Activated B cell treated with CpG ODN at 0.5 μM for 24 hours (primary cell): ENCODE results near the gene SPATC1L. TPM values are rescaled to one million over a fixed set of nuclear protein-coding genes. Genes with fewer than 3 reads are reported as not detected.

Experiments
- ATAC-seq: fragments of 200-7000 bp; cut with Tn5 transposase; one replicate; pipeline ENCODE4 v1.10.0; 2021; ENCODE audit warnings: low read depth, mild to moderate bottlenecking, moderate library complexity
- CTCF ChIA-PET: fragments of 350-600 bp; sonication (Branson Sonifier 250); formaldehyde crosslinking; loops from one replicate; lab custom pipeline; 2021; ENCODE audit warnings: antibody characterized with exemption; lab: Charles Lee
- POLR2A ChIA-PET: fragments of 350-600 bp; sonication (Branson Sonifier 250); formaldehyde crosslinking; loops from one replicate; lab custom pipeline; 2021; ENCODE audit warnings: antibody characterized with exemption; lab: Charles Lee
- DNase-seq: peaks from one replicate; pipeline ENCODE4 v3.0.0; 2022
- H3K27ac Mint-ChIP-seq: one replicate; pipeline ENCODE4 v1.8.0; 2020; ENCODE audit warnings: mixed read lengths
- H3K27me3 Mint-ChIP-seq: one replicate; pipeline ENCODE4 v1.8.0; 2021; ENCODE audit warnings: mixed read lengths
- H3K36me3 Mint-ChIP-seq: one replicate; pipeline ENCODE4 v1.8.0; 2021; ENCODE audit warnings: low read depth, mixed read lengths
- H3K4me1 Mint-ChIP-seq: one replicate; pipeline ENCODE4 v1.8.0; 2021; ENCODE audit warnings: mixed read lengths
- H3K4me3 Mint-ChIP-seq: one replicate; pipeline ENCODE4 v1.8.0; 2020; ENCODE audit warnings: mild to moderate bottlenecking, mixed read lengths
- H3K9me3 Mint-ChIP-seq: one replicate; pipeline ENCODE4 v1.8.0; 2020; ENCODE audit warnings: mixed read lengths
- intact Hi-C: fragments of 100-400 bp; cut with micrococcal nuclease; formaldehyde crosslinking; loops from one replicate; pipeline ENCODE4 v1.15.1; 2024
- total RNA-seq: library from RNA; stranded (reverse); gene quantifications from 2 replicates; pipeline ENCODE4 v1.2.3, GENCODE V29; 2022
- TF ChIP-seq, protein P1 (sequence below): fragments of 200-600 bp; IDR thresholded peaks from one replicate; pipeline ENCODE4 v1.8.0; 2022; ENCODE audit warnings: antibody characterized with exemption, mild to moderate bottlenecking

SPATC1L gene
- total RNA-seq, 1 donor from 2014 or later, result 7.5 TPM

- Mint-ChIP-seq H3K4me3 (no peak overlapping the region), H3K27me3 (no peaks in the 10 kb centered on the region), H3K36me3 (peaks cover 9% of the 10 kb centered on the region), H3K9me3 (no peaks in the 10 kb centered on the region), H3K4me1 (no peaks in the 10 kb centered on the region), H3K27ac (no peak overlapping the region)
- POLR2A ChIA-PET, result no interaction called here
- DNase-seq, result no peak
- TF ChIP-seq, protein P1, sequence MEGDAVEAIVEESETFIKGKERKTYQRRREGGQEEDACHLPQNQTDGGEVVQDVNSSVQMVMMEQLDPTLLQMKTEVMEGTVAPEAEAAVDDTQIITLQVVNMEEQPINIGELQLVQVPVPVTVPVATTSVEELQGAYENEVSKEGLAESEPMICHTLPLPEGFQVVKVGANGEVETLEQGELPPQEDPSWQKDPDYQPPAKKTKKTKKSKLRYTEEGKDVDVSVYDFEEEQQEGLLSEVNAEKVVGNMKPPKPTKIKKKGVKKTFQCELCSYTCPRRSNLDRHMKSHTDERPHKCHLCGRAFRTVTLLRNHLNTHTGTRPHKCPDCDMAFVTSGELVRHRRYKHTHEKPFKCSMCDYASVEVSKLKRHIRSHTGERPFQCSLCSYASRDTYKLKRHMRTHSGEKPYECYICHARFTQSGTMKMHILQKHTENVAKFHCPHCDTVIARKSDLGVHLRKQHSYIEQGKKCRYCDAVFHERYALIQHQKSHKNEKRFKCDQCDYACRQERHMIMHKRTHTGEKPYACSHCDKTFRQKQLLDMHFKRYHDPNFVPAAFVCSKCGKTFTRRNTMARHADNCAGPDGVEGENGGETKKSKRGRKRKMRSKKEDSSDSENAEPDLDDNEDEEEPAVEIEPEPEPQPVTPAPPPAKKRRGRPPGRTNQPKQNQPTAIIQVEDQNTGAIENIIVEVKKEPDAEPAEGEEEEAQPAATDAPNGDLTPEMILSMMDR, result no peak
- CTCF ChIA-PET, result no interaction called here
- no peak for ATAC-seq
- intact Hi-C loops, result no loop called here
Measured at GRCh38 chr21:46160657-46160906, 23.7 kb downstream of the SPATC1L start.

DNA sequence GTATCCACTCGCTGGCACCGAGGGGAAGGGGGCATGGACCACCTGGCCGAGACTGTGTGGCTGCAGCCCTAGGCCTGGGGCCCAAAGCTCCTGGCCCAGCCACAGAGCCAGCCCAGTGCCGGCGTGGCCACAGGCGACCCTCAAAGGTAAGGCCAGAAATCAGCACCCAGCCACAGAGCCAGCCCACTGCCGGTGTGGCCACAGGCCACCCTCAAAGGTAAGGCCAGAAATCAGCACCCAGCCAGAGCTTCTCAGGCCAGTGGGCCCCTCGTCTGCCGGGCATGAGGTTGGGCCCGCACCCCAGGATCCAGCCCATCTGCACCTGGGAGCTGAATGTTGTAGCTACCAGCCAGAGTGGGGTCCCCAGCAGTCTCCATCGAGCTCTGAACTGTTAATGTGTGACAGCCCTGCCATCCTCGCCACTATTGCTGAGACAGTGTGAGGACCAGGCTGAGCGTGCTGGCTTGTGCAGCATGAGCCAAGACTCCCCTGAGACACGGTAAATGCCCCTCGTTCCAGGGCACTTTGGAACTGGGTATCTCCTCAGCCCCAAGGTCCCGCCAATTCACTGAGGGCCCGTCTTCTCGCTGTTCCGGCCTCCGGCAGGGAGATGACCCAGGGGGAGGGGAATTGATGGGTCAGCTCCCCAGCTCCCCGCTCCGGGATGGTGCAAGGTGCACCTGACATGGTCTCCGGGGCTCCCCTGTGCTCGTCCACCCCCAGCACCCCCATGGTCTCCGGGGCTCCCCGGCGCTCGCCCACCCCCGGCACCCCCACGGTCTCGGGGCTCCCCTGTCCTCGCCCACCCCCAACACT is 24.2 kb downstream of the SPATC1L start:
- TF ChIP-seq, protein P1, result no peak
- Mint-ChIP-seq H3K4me1 (no peaks in the 10 kb centered on the region), H3K9me3 (no peaks in the 10 kb centered on the region), H3K4me3 (no peak overlapping the region), H3K27me3 (no peaks in the 10 kb centered on the region), H3K36me3 (peaks cover 9% of the 10 kb centered on the region), H3K27ac (no peak overlapping the region)
- ATAC-seq (no peak), DNase-seq (no peak)
- POLR2A ChIA-PET, result no interaction called here
- intact Hi-C loops, result no loop called here
- CTCF ChIA-PET, result no interaction called here

- DNase-seq, result no peak
- H3K9me3 Mint-ChIP-seq, result no peaks in the 10 kb centered on the region
- ChIA-PET POLR2A (no interaction called here), CTCF (no interaction called here)
- H3K4me3 Mint-ChIP-seq, result no peak overlapping the region
- H3K4me1 Mint-ChIP-seq, result no peaks in the 10 kb centered on the region
- no peaks in the 10 kb centered on the region for H3K27me3 Mint-ChIP-seq
- TF ChIP-seq, protein P1, result no peak
- H3K27ac Mint-ChIP-seq, result no peak overlapping the region
- intact Hi-C loops, result no loop called here
- no peak for ATAC-seq
- H3K36me3 Mint-ChIP-seq, result peaks cover 9% of the 10 kb centered on the region
Measured at GRCh38 chr21:46159390-46159789, 24.9 kb downstream of the SPATC1L start.

DNA sequence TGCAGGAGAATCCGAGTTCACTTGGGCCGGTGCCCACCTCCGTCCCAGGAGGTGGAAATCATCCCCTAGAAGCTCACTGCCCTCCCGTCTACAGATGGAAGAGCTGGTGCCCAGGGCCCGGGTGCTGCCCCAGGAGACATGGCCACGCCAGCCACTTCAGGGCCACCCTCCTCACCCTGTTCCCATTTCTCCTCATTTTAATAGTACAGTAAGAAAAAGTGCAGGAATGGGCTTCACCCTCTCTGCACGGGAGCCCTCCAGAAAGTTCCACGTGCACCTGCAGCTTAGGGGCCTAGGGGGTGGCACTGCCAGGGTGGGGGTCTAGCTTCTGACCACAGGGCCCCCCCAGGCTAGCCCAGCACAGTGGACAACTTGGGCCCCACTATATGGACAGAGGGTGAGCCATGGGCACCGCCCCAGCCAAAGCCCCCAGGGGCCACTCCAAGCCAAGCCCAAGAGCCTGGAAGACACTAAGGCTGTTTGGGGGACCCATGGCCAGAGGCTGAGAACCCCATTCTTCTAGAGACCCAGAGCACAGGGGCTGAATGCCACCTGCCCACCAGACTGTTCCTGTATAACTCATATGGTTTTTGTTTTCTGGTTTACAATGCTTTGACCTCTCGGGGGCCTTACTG is 25.5 kb downstream of the SPATC1L start:
- H3K9me3 Mint-ChIP-seq, result no peaks in the 10 kb centered on the region
- H3K4me3 Mint-ChIP-seq, result no peak overlapping the region
- peaks cover 4% of the 10 kb centered on the region for H3K36me3 Mint-ChIP-seq
- DNase-seq (no peak), ATAC-seq (no peak)
- intact Hi-C loops, result no loop called here
- CTCF ChIA-PET, result no interaction called here
- no peaks in the 10 kb centered on the region for H3K4me1 Mint-ChIP-seq
- no peaks in the 10 kb centered on the region for H3K27me3 Mint-ChIP-seq
- H3K27ac Mint-ChIP-seq, result no peak overlapping the region
- TF ChIP-seq, protein P1, result no peak
- POLR2A ChIA-PET, result no interaction called here

DNA sequence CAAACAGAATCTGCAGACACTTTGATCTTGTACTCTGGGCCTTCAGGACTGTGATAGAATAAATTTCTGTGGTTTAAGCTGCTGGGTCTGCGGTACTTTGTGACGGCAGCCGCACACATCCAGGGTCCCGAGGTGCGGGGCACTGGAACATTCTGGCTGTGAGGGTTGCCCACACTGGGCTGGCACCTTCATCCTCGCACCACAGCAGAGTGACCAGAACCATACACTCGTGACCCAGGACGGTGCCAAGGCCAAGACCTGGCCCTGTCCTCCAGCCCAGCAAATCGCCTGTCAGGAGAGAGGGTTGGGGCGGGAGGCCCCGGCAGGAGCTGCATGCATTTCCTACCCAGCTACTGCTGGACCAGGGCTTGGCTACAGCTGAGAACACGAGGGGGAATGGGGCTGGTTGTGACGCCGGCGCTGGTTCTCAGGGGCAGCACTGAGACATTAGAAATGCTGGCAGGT is 26.2 kb downstream of the SPATC1L start:
- H3K36me3 Mint-ChIP-seq, result peaks cover 4% of the 10 kb centered on the region
- H3K27me3 Mint-ChIP-seq, result no peaks in the 10 kb centered on the region
- ATAC-seq (no peak), DNase-seq (no peak)
- POLR2A ChIA-PET, result no interaction called here
- H3K4me1 Mint-ChIP-seq, result no peaks in the 10 kb centered on the region
- H3K27ac Mint-ChIP-seq, result no peak overlapping the region
- CTCF ChIA-PET, result no interaction called here
- H3K4me3 Mint-ChIP-seq, result no peak overlapping the region
- TF ChIP-seq, protein P1, result no peak
- intact Hi-C loops, result no loop called here
- no peaks in the 10 kb centered on the region for H3K9me3 Mint-ChIP-seq
